ENCODE data around the gene RABGAP1L.
"Not testable (repeated sequence)": the region's sequence is repeated elsewhere in the genome, so short reads cannot be mapped to it uniquely, and the experiment has no call there.

- not testable (repeated sequence) for TF ChIP-seq POLR2A, CTCF (IDR thresholded peaks at IDR 0.05)
Measured at GRCh38 chr1:174122318-174122717, 37.0 kb upstream of the RABGAP1L start.

Data from body of pancreas (tissue), 4 donors.